Ovary (tissue), 3 donors: ENCODE measurements around the gene U2AF1L4.

Experiments used
- EP300 ChIP-seq: sonication (generic); formaldehyde crosslinking; IDR thresholded peaks from one replicate; pipeline ENCODE4 v1.6.1; 2017; ENCODE audit warnings: antibody characterized with exemption
- TF ChIP-seq, protein P1 (sequence below), 3 donors: fragments of 450-650 bp in 2 of 3; fragments of 200-600 bp in 1 of 3; IDR thresholded peaks; one replicate each; pipeline versions ENCODE4 v1.5.1 to v1.8.0; 2016 to 2022; ENCODE audit warnings: antibody characterized with exemption in 3 of 3, mild to moderate bottlenecking in 1 of 3
- donor health status: DM: no; HTN: no; CAD: no.

DNA sequence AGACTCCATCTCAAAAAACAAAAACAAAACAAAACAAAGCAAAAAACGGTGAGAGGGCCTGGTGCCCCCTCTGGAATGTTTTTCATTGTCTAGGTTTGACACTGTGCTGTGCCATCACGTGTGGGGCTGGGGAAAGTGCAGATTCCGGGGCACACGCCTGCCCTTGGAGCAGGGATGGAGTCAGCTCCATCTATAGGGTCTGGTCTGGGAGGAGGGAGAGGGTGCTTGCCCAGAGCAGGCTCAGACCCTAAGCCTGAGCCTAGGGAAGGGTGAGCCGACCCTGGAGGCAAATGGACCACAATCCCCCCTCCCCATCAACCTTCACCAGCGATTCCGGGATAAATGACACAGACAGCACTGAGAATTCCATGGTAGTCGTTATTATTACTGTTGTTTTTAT, 51.8 kb downstream of the U2AF1L4 start:
- TF ChIP-seq, protein P1, sequence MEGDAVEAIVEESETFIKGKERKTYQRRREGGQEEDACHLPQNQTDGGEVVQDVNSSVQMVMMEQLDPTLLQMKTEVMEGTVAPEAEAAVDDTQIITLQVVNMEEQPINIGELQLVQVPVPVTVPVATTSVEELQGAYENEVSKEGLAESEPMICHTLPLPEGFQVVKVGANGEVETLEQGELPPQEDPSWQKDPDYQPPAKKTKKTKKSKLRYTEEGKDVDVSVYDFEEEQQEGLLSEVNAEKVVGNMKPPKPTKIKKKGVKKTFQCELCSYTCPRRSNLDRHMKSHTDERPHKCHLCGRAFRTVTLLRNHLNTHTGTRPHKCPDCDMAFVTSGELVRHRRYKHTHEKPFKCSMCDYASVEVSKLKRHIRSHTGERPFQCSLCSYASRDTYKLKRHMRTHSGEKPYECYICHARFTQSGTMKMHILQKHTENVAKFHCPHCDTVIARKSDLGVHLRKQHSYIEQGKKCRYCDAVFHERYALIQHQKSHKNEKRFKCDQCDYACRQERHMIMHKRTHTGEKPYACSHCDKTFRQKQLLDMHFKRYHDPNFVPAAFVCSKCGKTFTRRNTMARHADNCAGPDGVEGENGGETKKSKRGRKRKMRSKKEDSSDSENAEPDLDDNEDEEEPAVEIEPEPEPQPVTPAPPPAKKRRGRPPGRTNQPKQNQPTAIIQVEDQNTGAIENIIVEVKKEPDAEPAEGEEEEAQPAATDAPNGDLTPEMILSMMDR (IDR thresholded peaks at IDR 0.05): no peak
- TF ChIP-seq EP300: no peak
